H1 (cell line): ENCODE measurements around the gene ALX1. TPM values are rescaled to one million over a fixed set of nuclear protein-coding genes. Genes with fewer than 3 reads are reported as not detected.

ENCODE experiments used
- BRCA1 ChIP-seq: IDR thresholded peaks from 2 replicates; pipeline ENCODE4 v1.6.1; 2012; ENCODE audit warnings: low read depth, low read length, improper control_type of control experiment
- CREB1 ChIP-seq: IDR thresholded peaks from 2 replicates; pipeline ENCODE4 v1.6.1; 2012; ENCODE audit warnings: inconsistent platforms
- FOSL1 ChIP-seq: IDR thresholded peaks from 2 replicates; pipeline ENCODE4 v1.6.1; 2011; ENCODE audit warnings: mild to moderate bottlenecking, low read depth, low read length, moderate library complexity; ENCODE audit not compliant: insufficient read depth
- JUN ChIP-seq: IDR thresholded peaks from 2 replicates; pipeline ENCODE4 v1.6.1; 2011; ENCODE audit warnings: low read depth, mild to moderate bottlenecking, improper control_type of control experiment, low read length
- PHF8 ChIP-seq: fragments of 200-600 bp; sonication (generic); conservative IDR thresholded peaks from 2 replicates; pipeline ENCODE4 v1.7.1; 2012; ENCODE audit warnings: low read depth, mild to moderate bottlenecking, inconsistent platforms, low read length, moderate library complexity
- SIN3A ChIP-seq, 2 experiments: IDR thresholded peaks in 1 of 2; conservative IDR thresholded peaks in 1 of 2; 2 replicates each; pipeline ENCODE4 v1.6.1; 2011 to 2012; ENCODE audit warnings: low read length in 2 of 2, improper control_type of control experiment in 1 of 2, low read depth in 1 of 2, mild to moderate bottlenecking in 1 of 2
- TAF7 ChIP-seq: optimal IDR thresholded peaks from 2 replicates; pipeline ENCODE3; 2011; ENCODE audit warnings: low read depth, mild to moderate bottlenecking, inconsistent platforms, low read length, moderate library complexity, borderline replicate concordance
- TCF12 ChIP-seq: IDR thresholded peaks from 2 replicates; pipeline ENCODE4 v1.6.1; 2011; ENCODE audit warnings: low read depth, mild to moderate bottlenecking, low read length
- polyA plus RNA-seq, 7 experiments: library from polyadenylated mRNA; depleted of rRNA in 3 of 7; stranded (reverse) in 5 of 7; unstranded in 2 of 7; fragments of >200 nt in 5 of 7; fragments of 200-250 nt in 2 of 7; gene quantifications; 1 replicate in 5 of 7; 2 replicates in 1 of 7; 4 replicates in 1 of 7; pipeline versions ENCODE4 v1.2.1 to v1.2.3, GENCODE V29; 2011 to 2013; ENCODE audit warnings: missing spikeins in 2 of 7, mixed read lengths in 2 of 7
- total RNA-seq: library from RNA; stranded (reverse); fragmentation: NEBNext Ultra II Directional; extraction: Animal tissue kit (Norgen Biotek cat#: 25700); gene quantifications from 2 replicates; pipeline ENCODE4 v1.2.1, GENCODE V29; 2021

Gene ALX1
- total and polyA plus RNA-seq, 2 of the 8 experiments (the other 6 are each of a cell fraction or from before 2014, with no cell fraction given), result 0.41 to 0.73 TPM

- TF ChIP-seq PHF8 (no peak), TCF12 (no peak), CREB1 (no peak), SIN3A (conservative IDR thresholded peaks at IDR 0.05 in 1 of 2, IDR thresholded peaks at IDR 0.05 in 1 of 2; ENCODE audit: low read depth in 1 of 2, low read length in 2 of 2) (no peak), TAF7 (no peak), FOSL1 (no peak), BRCA1 (no peak), JUN (no peak)
Observed at GRCh38 chr12:85266356-85266755, 13.7 kb upstream of the ALX1 start (continued).
